HG03378 (cell line): ENCODE measurements around the gene GOLGA7B.

Experiments
- ATAC-seq: cut with Tn5 transposase; IDR thresholded peaks from one replicate; pipeline ENCODE4 v1.9.1; 2021; ENCODE audit warnings: mild to moderate bottlenecking, moderate library complexity; ENCODE audit not compliant: unreplicated experiment

The GOLGA7B gene

DNA sequence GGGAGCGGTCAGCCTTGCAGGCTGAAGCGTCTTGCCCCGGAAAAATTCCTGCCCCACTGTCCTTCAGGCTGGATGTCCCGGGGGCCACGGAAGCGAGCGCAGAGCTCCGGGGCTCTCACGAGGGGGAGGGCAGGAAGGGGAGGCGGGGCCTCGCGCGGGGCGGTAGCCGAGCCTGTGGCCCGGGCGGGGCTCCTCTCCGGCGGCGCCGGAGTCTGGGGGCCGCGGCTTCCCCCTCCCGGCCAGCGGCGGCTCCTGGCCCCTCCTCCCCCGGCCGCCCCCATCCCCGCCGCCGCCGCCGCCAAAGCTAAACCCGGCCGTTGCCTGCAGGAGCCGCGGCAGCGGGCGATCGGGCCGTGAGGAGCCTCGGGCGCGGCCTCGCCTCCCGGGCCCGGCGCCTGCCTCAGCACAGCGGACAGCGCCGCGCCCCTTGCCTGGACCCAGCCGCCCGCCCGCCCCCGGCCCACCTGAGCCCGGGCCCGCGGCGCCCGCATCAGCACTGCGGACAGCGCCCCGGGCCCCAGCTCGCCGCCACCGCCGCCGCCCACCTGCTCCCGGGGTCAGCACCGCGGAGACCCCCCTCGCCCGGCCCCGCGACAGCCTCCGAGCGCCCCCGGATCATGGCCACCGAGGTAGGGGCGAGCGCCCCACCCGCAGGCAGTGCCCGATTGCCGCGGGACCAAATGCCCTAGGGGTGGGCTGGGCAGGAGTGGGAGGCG is at the start of gene GOLGA7B:
GOLGA7B (plus strand) TSS at position 157 of the 716 bp plus-strand sequence; CDS start at position 618, 461 bp downstream.
- no peak for ATAC-seq

DNA sequence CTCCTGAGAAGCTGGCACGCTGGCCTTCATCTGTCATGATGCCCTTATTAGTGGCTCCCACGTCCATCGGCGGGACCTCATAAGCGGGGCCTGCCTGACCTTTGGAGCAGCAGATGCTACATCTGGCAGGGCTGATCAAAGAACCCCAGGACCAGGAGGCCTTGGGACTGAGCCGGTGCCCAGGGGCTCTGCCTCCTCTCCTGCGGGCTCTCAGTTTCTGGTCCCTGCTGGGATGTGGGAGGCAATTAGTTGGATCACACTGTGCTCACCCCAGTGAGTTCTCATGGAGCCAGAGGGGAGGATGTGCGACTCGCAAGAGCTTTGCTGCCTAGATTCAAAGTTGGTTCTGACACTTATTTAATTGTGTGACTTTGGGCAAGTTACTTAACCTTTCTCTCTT is 49.2 kb upstream of the GOLGA7B start:
- no peak for ATAC-seq

DNA sequence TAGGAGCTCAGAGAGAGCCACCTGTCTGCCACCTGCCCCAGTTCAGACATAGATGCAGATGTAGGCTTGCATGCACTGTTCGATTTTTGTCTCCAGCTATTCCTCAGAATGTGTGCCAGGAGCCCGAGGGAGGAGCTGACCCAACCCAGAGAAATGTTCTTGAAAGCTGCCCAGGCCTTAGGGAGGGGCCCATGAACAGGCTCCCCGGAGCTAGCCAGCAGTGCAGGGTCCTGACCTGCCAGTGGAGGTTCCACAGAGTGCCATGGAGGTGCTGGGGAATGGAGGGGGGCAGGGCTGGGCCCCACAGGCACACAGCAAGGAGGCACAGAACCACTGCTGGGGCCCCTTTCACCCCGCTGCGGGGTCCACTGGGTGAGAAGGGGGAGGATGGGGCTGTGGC is 48.2 kb upstream of the GOLGA7B start:
- ATAC-seq = no peak

DNA sequence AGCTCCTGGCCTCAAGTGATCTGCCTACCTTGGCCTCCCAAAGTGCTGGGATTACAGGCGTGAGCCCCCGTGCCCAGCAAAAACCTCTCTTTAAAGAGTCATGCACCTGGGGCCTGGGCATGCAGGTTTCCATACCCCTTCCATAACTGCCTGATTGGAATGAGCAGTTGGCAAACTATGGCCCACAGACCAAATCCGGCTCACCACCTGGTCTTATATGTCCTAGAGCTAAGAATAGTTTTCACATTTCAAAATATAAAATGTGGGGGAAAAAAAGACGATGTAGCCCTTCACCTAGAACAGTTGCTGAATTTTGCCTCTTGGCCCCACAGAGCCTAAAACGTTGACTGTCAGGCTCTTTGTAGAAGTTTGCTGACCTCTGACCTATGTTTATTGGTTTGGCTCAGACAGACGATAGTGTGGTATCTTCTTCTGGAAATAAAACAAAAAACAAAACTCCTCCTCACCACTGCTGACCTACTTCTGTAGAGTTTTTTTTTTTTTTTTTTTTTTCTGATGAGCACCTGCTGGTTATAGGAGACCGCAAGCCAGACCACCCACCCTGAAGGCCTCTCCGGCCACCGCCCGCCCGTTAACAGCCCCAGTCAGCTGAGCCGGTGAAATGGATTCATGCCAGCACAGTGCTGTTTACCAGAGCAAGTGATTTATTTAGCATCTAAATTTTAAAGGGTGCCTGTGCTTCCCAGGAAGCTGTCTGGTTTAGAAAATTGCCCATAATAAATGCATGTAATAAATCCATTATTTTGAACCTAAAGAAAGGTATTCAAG is 44.4 kb upstream of the GOLGA7B start:
- ATAC-seq = no peak

DNA sequence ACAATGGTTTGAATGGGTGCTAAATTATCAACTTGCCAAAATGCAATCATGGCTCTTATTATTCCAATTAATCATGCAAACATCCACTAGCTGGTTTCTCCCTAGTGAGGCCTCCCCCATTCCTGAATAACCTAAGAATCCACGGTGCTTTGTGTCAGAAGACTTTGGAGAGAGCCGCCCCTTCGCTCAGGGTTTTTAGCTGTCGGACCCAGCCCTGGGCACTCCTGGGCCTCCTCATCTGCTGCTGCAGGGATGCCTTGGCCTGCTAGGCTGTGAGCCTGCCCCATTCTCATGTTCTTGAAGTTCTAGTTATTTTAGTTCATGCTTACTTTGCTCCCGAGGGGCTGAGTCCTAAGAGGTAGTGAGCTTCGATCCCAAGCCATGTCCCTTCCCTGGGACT is 43.7 kb upstream of the GOLGA7B start:
- ATAC-seq = no peak

DNA sequence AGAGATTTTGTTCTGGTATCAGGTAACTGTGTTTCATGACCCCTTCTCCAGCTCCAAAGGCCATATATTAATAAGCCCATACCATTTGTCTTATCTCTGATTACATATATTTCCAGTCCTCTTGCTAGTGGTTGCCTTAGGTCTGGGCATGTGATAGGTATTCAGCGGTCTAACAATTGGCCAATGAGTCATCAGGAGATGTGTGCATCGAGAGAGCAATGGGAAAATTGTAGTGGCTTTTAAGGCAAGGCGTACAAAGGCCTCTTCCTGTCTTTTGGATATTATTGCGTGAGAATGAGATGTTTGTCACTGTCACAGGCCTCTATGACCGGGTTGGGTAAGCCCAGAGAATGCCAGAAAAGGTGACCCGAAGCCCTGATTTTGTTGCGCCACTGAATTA is 39.2 kb upstream of the GOLGA7B start:
- no peak for ATAC-seq

DNA sequence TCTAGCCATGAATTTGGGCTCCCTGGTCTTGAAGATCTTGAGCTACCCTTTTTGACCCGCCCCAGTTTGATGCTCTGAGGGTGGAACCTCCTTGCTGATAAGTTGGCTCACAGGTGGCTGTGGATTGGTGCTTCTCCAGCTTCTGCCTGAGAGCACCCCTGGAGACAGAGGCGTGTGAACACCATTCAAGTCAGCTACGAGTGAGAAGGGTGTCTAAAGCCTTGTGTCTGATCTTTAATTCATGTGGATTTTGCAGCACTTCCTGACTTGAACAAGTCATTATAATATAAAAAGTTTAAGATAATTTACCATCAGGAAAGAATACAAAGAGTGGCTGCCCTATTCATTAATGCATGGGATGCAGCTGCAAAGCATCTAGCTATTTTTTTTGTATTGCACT is 37.7 kb upstream of the GOLGA7B start:
- ATAC-seq = no peak

DNA sequence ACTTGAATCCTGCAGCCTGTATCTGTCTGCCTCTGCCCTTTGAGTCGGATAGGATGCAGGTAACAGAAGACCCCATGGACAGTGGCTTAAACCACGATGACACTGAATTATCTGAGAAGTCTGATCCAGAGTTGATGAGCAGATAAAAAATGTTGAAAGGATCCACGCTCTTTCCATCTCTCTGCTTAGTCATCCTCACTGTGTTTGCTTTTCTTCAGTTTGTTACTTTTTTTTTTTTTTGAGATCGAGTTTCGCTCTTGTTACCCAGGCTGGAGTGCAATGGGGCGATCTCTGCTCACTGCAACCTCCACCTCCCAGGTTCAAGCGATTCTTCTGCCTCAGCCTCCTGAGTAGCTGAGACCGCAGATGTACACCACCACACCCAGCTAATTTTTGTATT is 36.9 kb upstream of the GOLGA7B start:
- no peak for ATAC-seq

DNA sequence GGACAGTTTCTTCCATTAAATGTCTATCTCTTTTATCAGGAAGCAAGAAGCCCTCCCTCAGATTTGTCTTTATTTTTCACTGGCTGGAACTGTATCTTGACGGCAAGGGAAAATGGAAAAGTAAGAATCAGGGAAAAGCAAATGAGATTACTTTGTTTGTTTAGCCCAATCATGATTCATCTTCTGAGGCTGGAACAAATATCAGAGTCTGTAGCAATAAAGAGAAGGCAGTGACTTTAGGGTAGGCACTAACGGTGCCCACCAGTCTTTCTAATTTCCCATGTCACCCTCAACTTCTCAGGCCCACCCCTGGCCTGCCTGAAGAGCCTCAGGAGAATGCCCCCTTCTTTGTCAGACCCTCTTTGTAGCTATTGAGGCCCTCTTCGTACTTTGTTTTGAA is 36.3 kb upstream of the GOLGA7B start:
- no peak for ATAC-seq

DNA sequence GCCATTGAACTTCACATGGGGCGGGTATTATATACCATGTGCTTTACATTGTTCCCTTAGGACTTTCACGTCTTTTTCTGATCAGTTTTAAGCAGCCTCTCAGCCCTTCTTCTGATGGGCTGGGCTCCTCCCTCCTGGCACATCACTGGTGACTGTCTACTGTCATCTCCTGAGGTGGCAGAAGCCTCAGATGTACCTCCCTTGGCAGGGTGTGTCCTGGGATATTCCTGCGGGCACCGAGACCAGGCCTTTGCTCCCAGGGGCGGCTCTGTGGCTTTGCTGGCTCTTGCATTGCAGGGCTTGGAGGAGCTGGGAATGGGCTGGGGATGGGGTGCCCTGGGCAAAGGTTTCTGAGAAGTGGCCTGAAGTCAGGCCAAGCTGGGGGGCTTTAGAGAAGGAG is 34.6 kb upstream of the GOLGA7B start:
- ATAC-seq = no peak

DNA sequence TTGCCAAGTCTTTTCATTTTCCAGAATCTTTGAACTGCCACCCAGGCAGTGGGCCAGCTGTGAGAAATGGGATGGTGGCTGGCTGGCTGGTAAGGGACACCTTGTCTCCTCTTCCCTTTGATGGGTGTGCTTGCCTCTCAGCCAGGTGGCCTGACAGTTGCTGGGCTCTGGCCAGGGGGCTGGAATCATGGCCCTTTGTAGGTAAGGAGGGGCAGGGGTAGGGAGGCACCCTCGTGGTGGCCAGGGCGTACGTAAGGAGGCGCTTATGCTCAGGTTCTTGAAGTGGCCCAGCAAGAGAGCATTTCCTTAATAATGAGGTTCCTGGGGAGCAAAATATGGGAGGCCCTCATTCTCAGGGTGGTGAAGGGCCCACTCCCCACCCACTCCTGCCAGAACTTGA is 33.0 kb upstream of the GOLGA7B start:
- ATAC-seq = no peak

DNA sequence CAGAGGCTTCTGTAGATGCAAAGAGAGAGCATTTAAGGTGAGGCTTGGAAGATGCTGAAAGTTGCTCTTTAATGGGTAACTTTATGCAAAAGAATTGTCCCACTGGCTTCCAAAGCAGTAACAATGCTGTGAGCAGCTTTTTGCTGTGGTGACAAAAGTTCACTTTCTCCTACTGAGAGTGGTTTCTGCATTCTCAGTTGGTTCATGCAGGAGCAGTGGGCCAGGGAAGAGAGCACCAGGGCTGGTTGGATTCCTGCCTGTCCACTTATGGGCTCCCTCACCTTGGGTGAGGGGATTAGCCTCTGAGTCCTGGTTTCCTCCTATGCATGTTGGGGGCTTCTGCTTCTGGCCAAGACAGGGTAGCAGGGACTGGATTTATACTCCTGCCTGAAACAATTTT is 31.1 kb upstream of the GOLGA7B start:
- no peak for ATAC-seq

DNA sequence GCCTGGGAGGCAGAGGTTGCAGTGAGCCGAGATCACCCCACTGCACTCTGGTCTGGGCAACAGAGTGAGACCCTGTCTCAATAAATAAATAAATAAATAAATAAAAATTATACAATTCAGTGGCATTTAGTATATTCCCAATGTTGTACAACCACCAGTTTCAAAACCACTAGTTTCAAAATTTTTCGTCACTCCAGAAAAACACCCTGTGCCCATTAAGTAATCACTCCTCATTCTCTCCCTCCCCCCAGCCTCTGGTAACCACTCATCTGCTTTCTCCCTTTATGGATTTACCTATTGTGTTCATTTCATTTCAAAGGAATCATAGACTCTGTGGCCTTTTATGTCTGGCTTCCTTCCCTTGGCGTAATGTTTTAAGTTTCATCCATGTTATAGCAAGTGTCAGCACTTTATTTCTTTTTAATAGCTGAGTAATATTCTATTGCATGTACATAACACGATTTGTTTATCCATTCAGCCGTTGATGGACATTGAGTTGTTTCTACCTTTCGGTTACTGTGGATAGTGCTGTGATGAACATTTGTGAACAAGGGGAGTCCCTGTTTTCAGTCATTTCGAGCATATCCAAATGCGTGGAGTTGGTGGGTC is 29.4 kb upstream of the GOLGA7B start:
- no peak for ATAC-seq

DNA sequence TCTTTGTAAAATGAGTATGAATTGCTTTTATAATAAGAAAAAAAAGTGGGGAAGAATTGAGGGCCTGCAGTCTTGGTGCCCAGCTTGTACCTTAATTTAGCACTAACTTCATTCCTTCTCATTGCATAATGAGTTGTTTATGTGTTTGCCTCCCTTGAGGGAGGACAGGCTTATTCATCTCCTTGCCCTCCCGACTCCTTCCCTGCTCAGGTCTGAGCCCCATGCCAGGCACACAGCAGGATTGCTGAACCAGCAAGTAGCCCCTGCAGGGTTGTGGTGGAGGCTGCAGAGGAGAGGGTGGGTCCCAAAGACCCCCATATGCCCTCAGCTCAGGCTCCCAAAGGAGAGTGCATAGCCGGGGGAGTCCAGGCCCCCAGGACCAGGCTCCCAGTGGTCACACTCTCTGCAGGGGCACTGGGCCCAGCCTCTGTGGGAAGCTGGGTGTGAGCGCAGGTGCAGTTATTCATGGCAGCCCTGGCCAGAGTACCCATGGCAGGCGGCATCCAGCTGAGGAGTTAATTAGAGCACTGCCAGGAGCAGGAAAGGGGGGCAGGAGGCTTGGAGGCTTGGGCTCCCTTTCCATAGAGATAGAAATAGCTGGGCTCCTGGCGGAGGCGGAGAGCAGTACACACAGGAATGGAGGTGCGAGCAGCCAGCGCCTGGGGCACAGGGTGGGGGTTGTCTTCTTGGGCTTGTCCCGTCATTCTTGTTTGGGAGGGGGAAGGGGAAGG is 28.2 kb upstream of the GOLGA7B start:
- no peak for ATAC-seq

DNA sequence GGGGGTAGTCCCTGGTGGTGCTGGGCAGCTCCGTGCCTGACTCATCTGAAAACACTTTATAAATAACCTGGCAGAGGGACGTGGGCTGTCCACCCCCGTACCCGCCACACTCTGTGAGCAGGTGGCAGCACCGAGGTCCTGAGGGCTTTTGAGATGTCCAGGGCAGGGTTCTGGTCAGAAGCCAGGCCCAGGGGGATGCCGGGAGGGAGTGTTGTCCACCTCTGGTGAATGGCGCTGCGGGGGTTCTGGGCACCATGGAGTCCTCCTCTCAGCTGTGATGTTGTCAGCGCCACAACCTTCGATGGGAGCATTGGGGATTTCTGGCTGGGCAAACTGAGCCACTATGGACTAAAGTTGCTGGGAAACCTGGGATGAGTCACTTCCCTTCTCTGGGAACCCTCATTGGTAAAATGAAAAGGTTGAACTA is 27.4 kb upstream of the GOLGA7B start:
- no peak for ATAC-seq

DNA sequence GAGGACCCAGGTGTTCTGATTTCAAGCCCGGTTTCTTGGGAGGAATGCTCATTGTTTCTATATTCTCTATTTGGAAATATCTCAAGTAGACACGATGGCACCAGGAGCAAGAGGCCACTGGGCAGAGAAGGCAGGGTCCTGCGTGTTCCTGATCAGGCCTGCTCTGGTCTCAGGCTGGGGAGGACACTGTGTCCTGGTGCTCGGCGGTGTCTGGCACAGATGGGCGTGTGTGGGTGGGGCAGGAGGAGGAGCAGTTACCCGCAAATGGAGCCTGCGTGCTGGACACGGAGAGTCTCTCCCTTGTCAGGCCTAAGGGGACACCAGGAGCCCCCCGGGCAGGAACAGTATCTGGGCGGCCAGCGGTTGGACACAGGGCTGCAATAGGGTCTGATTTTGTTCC is 25.9 kb upstream of the GOLGA7B start:
- ATAC-seq = no peak

DNA sequence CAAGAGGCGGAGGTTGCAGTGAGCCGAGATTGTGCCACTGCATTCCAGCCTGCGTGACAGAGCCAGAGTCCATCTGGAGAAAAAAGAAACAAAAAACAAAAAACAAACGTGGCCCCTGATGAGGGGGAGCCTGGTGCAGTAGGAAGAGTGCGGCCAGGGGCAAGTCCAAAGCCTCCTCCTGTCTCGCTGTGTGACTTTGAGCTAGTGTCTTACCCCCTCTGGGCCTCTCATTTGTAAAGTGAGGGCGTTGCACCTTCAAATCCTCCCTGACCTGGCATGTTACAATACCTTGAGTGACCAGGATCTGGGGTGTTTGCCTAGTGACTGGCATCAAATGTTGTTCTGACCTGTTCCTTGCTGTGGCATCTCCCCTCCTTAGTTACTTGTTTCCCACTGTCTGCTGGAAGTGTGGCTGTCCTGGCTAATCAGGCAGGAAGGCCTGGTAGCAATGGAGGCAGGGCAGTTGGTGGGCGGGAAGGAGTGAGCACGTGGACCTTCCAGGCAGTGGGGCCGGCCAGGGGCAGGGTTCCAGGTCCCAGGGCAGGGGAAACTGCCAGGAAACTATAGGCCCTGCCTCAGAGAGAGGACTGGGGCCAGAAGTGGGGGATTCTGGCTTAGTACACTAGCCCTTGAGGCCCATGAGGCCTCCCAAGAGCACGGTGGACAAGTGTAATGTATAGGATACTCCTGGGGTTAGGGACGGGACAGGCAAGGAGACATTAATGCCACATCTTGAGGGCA is 24.5 kb upstream of the GOLGA7B start:
- ATAC-seq = no peak

DNA sequence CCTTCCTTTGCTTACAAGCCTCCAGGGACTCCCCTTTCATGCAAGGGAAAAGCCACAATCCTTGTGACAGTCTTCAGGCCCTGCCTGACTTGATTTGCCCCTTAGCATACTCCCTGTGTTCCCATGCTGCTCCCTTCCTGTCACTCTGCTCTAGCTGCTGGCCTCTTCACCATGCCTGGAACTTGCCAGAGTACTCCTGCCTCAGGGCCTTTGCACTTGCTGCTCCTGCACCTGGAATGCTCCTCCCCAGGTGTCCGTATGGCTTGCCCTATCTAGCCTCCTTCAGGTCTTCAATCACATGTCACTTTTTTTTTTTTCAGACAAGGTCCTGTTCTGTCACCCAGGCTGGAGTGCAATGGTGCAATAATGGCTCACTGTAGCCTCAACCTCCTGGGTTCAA is 22.8 kb upstream of the GOLGA7B start:
- ATAC-seq = no peak

DNA sequence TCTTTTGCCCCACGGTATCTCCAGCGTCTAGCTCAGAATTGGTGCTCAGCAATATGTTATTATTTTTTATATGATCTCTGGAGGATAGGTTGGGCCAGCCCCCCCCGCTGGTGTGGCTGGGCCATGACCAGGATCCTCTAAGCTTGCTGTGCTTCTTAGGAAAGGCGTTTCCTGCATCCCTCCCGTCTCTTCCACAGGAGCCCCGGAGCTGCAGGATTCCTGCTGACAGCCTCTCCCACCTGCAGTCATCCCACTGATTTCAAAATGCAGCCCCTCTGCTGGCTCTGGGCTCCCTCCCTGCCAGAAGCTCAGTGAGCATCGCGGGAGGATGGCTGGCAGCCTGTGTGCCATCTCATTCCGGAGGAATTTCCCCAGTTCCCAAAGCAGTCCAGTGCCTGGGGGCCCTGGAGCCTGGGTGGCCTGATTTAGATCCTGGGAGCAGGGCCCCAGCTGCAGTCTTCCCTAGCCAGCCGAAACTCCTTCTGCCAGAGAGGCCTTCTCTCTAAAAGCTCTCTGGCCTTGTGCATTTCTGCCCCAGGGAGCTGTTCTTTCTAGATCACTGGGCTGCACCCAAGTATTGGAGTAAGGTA is 21.8 kb upstream of the GOLGA7B start:
- ATAC-seq = no peak

DNA sequence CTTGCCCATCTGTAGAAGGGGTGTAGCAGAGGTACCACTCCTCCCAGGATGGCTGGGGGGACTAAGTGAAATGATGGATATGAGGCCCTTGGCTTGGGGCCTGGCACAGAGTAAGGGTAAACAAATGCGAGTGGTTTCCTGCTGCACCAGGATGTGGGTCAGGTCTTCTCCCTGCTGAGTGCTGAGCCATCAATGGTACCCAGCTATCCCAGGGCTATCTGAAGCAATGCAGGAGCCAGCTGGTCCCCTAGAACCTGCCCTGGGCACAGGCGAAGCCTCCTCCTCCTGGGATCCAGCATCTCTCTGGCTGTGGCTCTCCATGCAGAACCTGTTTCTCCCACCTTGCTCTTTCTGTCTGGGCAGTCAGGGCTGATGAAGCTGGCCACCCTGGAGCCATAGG is 20.9 kb upstream of the GOLGA7B start:
- ATAC-seq = no peak
